ENCODE results near the gene MXRA8.
"Not testable (repeated sequence)": the region's sequence is repeated elsewhere in the genome, so short reads cannot be mapped to it uniquely, and the experiment has no call there.

MXRA8 gene

GRCh38 chr1:1318777-1319645 is 39.3 kb downstream of the MXRA8 start:
- no peak for DNase-seq

GRCh38 chr1:1318131-1318652 is 40.2 kb downstream of the MXRA8 start:
- DNase-seq: peak; percentile 82

GRCh38 chr1:1317420-1317819 is 40.9 kb downstream of the MXRA8 start:
- DNase-seq: no peak

- not testable (repeated sequence) for DNase-seq
Measured at GRCh38 chr1:1316199-1316598, 42.2 kb downstream of the MXRA8 start.

GRCh38 chr1:1315435-1315954 is 42.9 kb downstream of the MXRA8 start:
- no peak for DNase-seq

- no peak for DNase-seq
Measured at GRCh38 chr1:1314678-1315335, 43.5 kb downstream of the MXRA8 start.

- no peak for DNase-seq
Measured at GRCh38 chr1:1314237-1314586, 44.1 kb downstream of the MXRA8 start.

- no peak for DNase-seq
Measured at GRCh38 chr1:1313500-1314236, 44.7 kb downstream of the MXRA8 start.

GRCh38 chr1:1312450-1313314 is 45.7 kb downstream of the MXRA8 start:
- DNase-seq: no peak

- no peak for DNase-seq
Measured at GRCh38 chr1:1311107-1312104, 46.9 kb downstream of the MXRA8 start.

- DNase-seq: no peak
Measured at GRCh38 chr1:1310476-1311053, 47.8 kb downstream of the MXRA8 start.

GRCh38 chr1:1310109-1310385 is 48.3 kb downstream of the MXRA8 start:
- DNase-seq: no peak

GRCh38 chr1:1309251-1310108 is 48.9 kb downstream of the MXRA8 start:
- DNase-seq: no peak

- no peak for DNase-seq
Measured at GRCh38 chr1:1308756-1309250, 49.6 kb downstream of the MXRA8 start.

GRCh38 chr1:1307923-1308755 is 50.2 kb downstream of the MXRA8 start, which contains the start of the genes ACAP3 and PUSL1:
Gene ACAP3, minus strand, starts transcription at chr1:1307930. Its CDS starts 115 bp downstream, at chr1:1307815.
Gene PUSL1, plus strand, starts transcription at chr1:1308597. Its CDS starts 47 bp downstream, at chr1:1308644.
- DNase-seq: peak; percentile 94

- DNase-seq: no peak
Measured at GRCh38 chr1:1307261-1307922, 51.0 kb downstream of the MXRA8 start.

- DNase-seq: no peak
Measured at GRCh38 chr1:1306661-1307260, 51.6 kb downstream of the MXRA8 start.
